CD4-positive, alpha-beta T cell treated with Interleukin-12 subunit alpha and Interleukin-12 subunit beta, for 1 hour (primary cell): ENCODE data around the gene TNIP1.

Source experiments
- DNase-seq: peaks from one replicate; pipeline ENCODE4 v3.0.0-alpha.2; 2020

TNIP1 gene, protein sequence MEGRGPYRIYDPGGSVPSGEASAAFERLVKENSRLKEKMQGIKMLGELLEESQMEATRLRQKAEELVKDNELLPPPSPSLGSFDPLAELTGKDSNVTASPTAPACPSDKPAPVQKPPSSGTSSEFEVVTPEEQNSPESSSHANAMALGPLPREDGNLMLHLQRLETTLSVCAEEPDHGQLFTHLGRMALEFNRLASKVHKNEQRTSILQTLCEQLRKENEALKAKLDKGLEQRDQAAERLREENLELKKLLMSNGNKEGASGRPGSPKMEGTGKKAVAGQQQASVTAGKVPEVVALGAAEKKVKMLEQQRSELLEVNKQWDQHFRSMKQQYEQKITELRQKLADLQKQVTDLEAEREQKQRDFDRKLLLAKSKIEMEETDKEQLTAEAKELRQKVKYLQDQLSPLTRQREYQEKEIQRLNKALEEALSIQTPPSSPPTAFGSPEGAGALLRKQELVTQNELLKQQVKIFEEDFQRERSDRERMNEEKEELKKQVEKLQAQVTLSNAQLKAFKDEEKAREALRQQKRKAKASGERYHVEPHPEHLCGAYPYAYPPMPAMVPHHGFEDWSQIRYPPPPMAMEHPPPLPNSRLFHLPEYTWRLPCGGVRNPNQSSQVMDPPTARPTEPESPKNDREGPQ

DNA sequence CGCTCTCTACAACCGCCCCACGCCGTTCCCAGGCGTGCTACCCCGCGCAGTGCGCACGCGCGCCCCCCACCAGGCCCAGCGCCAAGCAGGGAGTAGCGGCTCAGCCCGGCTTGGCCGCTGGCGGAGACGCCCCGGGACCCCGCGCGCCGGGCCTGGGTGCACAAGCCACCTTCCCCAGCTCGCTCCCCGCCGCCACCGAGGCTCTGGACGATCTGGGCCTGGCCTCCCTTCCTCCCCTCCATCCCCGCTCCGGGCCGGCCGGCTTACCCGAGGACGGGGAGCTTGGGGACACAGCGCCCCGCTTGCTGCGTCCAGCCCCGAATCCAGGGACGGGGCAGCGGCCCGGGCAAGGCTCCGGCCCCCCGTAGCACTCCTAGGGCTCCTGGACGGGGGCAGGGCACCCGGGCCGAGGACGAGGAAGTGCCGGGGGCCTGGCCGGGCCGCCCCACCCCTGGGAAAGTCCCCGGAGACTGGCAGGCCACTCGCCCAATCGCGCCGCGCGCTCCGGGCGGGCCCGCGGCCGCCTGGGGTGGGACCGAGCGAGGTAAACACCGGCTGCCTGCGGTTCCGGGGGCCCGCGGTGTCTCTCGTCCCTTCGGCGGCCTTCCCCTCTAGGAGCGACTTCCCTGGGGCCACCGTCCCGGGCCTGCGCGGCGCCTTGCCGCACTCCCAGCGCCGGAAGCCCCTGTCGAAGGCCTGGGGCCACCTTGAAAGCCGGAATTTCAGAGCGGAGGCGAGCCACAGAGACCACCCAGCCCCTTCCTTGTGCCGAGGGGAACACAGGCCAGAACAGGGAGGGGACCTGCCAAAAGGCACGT is at the start of gene TNIP1:
Gene TNIP1 (minus strand): TSS at position 422 of the 818 bp plus-strand sequence. CDS start 15,939 bp downstream, outside the sequence.
- peak; percentile 95 for DNase-seq

DNA sequence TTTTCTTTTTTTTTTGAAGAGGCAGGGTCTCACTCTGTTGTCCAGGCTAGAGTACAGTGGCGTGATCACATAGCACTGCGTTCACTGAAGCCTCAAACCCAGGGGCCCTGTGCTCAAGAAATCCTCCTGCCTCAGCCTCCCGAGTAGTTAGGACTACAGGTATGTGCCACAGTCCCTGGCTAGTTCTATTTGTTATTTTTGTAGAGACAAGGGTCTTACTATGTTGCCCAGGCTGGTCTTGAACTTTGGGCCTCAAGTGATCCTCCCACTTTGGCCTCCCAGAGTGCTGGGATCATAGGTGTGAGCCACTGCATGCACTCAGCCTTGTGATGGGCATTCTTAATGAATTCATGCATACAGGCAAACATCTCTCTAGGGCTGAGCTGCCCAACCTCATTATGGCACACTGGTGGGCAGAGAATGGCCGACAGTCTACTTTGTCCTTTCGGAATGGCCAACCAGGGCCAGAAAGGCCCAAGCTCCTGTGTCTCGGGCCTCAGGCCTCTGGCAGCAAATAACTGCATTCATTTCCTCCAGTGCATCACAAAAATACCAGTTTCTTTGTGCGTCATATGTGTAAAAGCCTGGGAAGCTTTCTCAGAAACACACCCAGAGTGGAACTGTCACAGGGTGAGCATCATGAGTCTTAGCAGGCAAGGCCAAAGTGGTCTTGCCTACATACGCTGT is 49.5 kb upstream of the TNIP1 start:
- no peak for DNase-seq

DNA sequence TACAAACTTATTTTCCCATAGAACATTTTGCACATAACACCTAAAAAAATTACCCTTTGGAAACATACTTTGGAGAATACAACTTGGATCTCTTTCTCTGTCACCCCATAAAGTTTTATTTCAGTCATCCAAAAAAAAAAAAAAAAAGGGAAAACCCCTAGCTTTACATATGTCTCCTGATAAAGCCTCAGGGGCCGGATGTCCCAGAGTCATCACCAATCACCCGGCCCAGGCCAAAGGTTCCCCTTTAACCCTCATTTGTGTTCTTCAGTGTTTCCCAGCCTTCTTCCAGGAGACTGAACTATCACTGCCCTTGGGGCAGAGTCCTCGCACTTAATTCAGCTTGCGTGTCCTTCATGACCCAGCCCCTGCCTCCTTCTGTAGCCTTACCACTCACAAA is 48.0 kb upstream of the TNIP1 start:
- DNase-seq = no peak

DNA sequence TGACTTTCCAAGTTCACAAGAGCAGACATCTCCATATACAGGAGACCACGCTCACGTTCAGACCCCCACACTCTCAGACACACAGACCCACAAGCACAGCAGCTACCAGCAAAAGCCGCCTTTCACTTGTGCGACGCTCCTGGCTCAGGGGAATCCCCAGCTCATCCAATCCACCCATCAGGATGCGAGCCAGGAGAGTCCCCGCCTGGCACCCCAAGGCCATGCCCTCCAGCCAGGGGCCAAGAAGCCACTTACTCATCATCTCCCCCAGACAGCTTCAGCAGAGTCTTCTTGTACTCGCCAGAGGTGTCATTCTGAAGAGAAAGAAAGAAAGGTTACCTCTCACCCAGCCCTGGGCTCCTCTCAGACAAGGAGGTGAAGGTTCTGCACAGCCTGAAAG is 47.1 kb upstream of the TNIP1 start:
- DNase-seq = no peak

DNA sequence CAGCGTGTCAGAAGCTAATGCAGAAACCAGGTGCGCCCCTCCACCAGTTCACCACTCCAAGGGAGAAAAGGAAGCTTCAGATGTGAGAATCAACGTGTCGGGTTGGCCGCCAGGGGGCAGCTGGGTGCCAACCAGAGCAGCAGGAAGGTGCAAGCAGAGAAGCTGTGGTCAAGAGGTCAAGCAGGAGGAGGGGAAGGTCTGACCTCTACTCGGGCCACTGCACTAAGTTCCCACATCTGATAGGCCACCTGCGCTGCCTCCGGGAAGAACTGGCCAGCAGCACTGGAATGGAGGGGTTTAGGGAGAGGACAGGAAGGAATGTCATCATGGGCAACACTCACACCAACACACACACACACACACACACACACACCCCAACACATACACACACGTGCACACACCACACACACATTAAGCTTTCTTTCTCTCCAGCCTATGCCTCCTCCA is 45.4 kb upstream of the TNIP1 start:
- peak; percentile 71 for DNase-seq

DNA sequence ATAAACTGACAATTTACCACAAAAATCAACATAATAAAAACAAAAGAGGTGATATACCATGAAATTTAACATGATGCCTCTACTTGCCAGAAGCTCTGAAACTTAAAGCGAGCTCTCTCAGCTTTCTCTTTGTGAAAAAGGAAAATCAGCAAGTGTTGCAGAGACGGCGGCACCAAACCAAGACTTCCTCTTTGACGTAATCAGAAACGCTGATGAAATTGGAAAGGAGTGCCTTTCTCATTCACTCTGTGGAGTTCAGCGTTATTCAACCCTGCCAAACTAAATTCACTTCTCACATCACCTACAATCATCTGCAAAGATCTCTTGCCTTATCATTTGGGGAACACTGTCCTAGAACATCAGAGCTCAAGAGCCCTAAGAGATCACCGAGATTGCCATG is 44.6 kb upstream of the TNIP1 start:
- no peak for DNase-seq

DNA sequence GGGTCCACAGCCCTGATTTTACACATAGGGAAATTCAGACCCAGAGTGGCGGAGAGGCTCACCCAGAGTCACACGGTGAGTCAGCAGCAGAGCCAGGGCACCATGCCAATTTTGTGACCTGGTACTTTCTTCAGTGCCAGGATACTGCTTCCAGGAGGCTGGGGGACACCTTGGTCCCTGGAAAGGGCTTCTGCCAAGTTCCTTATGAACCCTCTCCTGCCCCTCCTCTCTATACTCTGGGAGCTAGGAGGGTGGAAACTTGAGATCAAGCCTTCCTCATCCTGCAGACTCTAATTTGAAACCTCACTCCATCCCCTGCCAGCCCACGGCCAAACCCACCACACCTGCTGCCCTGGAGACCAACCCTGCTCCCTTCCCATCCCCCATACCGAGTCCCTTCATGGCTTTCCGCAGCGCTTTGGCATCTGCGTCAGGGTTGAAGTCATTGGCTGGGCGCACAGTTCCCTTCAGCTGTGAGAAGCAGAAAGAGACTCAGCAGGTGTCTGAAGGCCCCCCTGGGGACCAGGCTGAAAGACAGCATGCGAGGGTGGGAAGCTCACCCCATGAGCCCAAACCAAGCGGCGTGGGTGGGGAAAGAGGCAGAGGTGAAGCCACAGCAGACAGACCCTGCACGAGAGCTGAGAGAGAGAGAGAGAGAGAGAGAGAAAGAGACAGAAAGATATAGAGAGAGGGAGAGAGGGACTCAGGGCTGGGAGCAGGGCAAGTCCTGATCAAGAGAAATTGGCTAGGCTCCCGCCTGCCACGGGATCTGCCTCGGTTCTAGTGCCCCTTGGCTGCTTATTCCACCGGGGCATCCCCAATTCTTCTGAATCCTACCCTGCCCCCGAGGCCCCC is 43.3 kb upstream of the TNIP1 start:
- no peak for DNase-seq

DNA sequence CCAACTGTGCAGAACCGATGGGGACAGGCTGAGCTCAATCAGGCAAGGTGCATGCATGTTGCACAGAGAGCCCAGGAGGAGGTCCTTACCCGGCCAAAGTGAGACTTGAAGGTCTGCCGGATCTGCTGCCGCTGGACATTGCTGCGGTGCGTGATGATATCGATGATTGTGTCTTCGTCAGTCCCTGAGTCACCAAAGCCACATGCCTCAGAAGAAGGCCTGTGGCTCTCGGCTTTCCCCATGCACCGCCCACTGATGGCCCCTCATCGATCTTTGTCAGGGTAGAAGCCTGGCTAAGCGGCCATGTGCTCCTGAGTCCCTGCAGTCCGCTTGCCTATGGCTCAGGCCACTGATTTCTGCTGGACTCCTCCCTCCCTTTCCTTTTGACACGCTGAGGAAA is 42.0 kb upstream of the TNIP1 start:
- DNase-seq = no peak

DNA sequence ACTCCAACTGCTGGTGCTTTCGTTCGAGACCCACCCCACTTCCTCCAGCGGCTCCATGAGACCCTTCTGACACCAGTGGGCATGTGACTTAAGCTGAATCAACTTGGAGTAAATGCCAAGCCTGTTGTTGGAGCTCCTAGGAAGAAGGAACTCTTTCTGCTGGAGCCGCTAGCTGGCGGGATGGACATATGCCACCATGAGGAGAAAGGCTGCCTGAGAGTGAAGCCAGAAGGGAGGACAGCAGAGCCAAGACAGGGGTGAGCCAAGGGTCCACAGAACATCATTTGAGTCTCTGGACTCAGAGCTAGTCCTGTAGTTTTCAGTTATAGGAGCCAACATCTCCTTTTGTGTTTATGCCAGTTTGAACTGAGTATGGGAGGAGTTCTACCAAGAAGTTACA is 40.8 kb upstream of the TNIP1 start:
- no peak for DNase-seq

DNA sequence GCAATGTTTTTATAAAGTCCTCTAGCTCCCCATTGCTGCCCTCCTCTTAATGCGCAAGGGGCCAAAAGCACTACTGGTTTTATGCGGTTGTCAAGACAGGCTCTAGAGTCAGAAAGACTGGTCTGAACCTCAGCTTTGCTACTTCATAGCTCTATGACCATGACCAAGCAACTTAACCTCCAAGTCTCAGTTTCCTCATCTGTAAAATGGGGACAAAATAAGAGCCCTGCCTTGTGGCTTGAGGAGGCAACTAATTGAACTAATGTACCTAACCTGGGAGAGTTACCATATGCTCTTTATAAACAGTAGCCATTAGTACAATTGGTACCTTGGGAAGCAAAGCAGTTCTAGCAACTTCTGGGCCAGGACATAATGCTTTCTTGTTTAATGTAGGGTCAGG is 40.3 kb upstream of the TNIP1 start:
- DNase-seq = no peak

DNA sequence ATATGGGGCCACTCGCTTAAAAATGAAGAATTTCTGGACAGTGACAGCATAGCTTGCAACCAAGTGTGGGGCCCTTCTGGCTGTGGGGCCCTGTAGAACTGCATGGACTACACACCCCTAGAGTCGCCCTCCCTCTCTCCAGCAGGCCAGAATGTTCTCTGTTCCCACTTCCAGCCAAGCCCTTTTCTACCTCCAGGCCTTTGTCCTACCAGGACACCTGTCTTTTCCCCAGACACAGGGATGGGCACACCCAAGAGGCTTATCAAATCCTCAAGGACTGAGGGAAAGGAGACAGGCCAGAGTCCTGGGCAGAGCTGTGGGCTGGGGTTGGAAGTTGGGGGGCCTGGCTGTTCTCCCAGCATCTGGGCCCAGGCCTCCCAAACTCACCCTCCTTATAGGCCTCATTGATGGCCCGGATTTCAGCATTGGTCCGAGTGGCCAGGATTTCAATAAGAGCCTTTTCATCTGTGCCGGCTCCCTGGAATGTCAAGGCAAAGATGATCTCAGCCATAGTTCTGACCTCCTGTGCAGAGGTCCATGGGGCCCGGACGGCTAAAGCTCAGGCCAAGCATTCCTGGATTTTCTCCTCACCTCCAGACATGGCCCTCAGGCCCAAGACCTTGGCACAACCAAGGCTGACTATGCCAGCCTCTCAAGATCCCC is 38.2 kb upstream of the TNIP1 start:
- DNase-seq = no peak

DNA sequence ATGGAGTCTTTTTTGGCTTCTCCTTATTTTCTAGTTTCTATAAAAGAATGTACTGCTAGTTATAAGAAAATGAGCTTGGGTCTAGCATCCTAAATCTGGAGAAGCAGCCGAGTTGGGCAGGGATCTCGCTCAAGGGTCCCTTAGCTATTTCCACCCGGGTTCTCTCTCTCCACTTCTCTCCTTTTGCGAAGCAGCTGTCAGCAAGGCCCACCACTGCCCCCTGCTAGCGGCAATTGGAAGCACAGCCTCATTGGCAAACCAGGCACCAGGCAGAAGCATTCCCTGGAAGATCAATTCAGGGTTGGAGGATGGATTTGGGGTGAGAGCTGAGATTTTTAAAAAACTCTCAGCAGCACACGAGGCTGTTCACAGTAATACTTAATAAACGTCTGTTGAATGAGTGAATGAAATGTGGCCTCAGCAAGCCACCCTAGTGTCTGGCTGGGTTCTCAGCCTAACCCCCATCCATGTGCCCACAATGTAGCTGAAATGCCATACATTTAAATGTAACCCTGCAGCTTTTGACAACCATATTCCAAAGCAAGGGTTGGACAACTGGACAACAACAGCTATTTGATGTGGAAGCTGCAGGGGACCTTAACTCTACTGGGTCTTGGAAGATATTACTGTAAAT is 34.6 kb upstream of the TNIP1 start:
- DNase-seq = peak; percentile 75

DNA sequence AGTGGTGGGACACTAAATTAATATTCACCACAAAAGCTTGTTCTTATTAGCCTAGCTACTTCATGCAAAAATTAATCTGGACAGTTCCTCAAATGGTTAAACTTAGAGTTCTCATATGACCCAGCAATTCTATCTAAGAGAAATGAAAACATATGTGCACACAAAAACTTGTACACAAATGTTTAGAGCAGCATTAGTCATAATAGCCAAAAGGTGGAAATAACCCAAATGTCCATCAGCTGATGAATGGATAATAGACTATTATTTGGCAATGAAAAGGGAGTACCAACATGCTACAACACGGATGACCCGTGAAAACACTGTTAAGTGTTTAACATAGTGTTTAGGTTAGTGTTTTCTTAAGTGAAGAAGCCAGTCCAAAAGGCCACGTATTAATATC is 32.8 kb upstream of the TNIP1 start:
- DNase-seq = no peak

DNA sequence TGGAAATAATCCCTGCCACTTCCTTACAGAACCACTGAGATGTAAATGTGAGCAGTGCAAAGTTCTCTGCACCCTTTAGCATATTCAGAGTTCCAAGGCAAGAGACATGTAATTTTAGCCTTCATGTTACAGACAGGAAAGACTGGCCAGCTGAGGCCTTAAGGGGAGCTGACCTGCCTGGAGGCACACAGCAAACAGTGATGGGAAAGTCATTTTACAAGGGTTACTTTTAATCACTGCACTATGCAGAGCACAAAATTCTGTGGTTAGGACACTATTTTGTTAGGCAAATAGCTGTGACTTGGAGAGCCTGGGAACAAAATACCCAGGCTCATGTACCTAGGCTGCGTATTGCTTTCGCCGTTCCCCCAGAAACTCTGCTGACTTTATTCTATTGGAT is 30.2 kb upstream of the TNIP1 start:
- no peak for DNase-seq

DNA sequence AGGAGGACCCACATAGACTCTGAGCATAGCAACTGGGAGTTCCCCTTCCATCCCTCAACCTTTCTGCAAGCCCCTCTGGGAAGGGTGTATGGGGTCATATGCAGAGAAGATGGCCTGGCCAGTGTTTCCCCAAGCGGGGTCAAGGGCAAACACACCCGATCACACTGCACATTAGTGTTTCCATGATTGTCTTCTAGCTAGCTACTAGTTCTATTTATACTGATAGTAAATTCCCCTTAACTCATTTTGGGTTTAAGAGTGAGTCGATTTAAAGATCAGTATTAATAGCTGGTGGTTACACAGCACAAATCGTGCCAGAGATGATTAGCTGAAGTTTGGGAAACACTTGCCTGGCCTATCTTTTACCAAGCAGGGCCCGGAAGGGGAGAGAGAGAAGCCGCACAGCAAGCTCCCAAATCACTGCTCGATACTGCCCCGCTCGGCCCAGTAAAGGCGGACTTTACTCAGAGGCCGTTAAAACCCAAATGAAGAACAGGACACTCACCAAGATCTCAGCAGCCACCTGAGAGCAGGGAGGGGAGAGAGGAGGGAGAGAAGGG is 29.4 kb upstream of the TNIP1 start:
- no peak for DNase-seq

DNA sequence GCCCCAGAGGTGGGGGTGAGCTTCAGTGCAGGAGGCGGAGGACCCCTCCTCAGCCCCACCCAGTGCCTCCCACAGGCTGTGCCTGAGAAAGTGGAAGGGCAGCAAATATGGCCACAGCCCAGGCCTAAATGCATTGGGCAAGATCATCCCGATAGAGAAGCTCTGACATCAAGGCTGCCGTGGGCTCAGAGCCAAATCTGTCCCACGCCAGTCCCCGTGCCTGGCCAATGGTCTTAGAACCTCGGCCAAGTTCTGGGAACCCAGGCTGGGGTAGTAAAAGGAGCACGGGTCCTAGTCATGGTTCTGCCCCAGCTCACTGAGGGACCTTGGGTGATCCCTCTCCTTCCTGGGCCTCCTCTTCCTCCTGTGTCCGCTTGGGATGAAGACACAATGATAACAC is 27.7 kb upstream of the TNIP1 start:
- DNase-seq = no peak

DNA sequence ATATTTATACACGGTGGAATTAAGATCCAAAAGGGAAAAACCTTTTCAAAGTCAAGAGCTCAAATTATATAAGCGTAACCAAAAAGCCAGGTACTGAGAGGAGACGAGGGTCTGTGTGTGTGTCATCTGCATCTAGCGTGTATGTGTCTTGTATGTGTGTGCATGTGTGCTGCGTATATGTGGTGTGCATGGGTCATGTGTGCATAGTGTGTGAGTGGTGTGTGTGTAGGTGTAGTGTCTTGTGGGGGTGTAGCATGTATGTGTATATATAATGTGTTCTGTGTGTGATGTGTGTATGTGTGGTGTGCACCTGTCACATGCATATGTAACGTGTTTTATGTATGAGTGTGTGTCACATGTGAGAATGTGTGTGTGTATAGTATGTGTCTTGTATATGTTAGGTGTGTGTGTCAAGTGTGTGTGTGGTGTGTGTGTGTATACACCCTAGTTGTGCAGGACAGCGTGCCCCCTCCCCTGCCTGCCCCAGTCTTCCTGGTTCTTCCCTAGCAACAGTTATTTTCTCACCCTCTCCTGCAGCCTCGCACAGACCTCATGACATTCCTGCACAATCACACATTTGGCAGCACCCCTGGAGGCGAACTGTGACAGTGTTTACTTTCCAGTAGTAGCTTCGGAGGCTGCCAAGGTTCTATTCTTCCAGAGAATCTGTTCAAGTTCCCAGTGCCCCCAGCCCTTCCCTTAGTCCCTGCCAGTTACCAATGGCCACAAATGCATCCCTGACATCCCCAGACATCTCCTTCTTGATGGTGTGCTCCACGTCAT is 27.1 kb upstream of the TNIP1 start:
- no peak for DNase-seq

DNA sequence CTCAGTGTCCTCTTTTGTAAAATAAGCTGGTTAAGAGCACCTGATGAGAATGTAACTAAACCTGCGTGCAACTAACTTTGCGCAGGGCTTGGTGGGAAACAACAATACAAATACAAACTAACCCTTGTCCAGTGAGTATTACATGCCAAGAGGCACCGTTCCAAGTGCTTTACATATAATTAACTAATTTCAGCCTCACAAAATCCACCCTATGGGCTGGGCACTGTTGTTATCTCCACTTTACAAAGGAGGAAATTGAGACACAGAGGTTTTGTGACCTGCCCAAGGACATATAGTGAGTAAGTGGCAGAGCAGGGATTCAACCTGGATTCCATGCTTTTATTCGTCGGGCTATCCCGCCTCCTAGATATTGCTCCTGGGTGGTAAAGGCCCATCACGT is 26.2 kb upstream of the TNIP1 start:
- no peak for DNase-seq

DNA sequence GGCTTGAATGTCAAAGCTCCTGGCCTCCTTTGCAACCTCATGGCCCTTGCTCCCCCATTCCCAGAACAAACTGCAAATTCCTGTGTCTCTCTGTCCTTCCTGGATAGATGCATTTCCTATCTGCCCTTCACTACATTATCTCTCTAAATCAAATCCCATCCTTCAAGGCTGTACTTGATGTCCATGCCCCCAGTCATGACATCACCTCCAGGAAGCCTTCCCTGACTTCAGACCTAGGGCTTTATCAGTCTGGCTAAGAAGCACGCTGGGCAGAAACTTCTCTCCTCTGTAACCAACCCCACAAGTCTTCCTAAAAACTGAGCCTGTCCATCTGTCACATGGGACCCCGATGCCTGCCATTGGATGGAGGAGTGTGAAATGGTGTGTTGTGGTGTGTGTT is 25.7 kb upstream of the TNIP1 start:
- DNase-seq = no peak

DNA sequence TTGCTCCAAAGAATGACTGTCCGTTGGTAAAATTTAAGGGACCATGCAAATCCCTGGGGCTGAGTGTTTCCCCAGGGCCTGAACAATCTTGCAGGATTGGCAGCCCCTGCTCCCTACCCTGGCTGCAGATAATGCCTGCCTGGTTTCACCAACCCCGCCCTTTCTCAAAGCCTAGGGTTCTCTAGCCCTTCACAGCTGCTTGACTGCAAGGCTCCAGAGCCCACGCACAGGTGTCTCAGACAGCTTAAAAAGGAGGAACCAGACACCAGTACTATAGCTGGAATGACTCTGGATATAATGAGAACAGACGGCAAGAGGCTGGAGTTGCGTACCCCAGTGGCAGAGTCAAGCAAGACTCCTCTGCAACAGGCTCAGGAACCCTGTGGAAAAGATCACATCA is 25.2 kb upstream of the TNIP1 start:
- no peak for DNase-seq
